Endometrial microvascular endothelial cells (primary cell): ENCODE data around the gene C1QTNF2. TPM values are rescaled to one million over a fixed set of nuclear protein-coding genes. Genes with fewer than 3 reads are reported as not detected.
"Not testable (repeated sequence)": the region's sequence is repeated elsewhere in the genome, so short reads cannot be mapped to it uniquely, and the experiment has no call there.

Experiments used
- in situ Hi-C: cut with HindIII; loops from 2 replicates; pipeline ENCODE4 v1.10.0; 2017; ENCODE audit warnings: low sequenced_read_pairs, low pct_unique_long_range_greater_than_20kb; ENCODE audit errors: inconsistent ontology term
- total RNA-seq: library from RNA; depleted of rRNA; stranded (reverse); fragments of >200 nt; gene quantifications from one replicate; pipeline ENCODE4 v1.2.3, GENCODE V29; 2015; ENCODE audit errors: inconsistent ontology term

Gene C1QTNF2
- total RNA-seq, 1 donor from 2014 or later: not detected

DNA sequence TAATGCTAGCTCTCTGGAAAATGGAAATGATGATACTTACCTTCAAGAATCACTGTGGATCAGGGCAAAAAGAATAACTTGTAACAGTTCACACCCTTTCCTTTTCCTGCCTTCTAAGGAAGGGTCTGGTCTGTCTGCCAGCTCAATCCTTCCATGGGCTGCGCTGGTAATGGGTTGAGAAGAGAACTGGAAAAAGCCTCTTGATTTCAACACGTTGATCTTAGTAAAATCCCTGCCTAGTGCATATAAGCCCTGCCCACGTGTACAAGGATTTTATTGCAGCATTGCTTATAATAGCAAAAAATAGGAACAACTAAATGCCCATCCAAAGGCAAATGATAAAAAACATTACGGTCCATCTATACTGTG is 20.5 kb downstream of the C1QTNF2 start:
- in situ Hi-C loops: no loop called here

DNA sequence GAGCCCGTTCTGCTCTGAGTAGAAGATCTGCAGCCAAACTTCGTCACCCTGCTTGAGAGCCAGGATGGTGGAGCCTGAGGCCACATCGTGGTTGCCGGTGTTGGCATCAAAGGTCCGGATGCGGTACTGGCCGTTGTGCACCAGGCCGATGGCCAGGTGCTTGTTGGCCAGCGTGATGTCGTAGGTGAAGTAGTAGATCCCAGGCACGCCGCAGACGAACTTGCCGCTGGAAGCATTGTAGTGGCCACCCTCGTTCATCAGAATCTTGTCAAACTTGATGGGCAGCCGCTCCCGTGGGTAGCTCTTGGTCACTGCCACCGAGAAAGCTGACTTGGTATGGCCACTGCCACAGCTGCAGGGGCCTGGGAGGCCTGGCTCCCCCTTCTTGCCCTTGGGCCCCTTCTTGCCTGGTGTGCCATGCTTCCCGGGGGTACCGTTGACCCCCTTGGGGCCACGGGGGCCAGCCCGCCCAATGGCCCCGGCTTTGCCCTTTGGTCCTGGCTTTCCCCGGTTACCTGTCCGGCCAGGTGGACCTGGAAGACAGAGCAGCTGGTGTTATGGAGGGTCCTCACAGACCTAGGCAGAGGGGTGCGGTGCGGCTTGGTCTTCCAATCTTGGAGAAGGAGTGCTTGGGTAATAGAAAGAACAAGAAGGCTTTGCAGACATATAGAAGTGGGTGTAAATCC is 21.0 kb downstream of the C1QTNF2 start:
- in situ Hi-C loops: no loop called here

DNA sequence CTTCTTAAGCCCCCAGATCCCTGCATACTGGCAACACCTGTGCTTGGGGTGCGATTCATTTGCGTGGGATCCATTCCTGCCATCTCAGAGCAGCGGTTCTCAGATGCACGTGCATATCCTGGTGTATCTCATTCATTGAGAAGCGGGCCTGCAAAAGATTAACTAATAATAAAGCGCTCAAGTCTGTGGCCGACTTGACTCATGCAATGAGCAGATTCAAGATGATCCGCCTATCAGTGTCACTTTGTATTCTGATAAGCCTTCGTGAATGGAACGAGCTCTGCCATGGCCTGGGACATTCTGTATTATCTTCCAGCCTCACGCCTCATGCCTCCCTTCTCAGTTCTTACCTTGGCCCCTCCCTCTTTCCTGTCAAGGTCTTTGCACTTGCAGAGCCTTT is 22.3 kb downstream of the C1QTNF2 start:
- in situ Hi-C loops: no loop called here

DNA sequence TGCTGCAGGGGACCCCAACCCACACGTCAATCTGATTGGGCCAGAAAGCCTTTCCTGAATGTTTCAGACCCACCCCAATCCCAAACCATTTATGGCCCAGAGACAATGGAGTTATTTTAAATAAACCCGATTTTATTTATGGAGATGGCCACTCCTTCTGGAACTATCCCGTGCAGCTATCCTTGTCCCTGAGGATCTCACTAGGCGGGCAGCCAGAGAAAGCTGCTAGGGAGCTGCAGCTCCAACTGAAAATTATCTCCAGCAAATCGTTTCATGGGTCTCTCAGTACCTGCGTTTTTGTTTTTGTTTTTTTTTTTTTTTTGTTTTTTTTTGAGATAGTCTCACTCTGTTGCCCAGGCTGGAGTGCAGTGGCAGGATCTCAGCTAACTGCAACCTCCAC is 23.0 kb downstream of the C1QTNF2 start:
- in situ Hi-C loops: no loop called here

DNA sequence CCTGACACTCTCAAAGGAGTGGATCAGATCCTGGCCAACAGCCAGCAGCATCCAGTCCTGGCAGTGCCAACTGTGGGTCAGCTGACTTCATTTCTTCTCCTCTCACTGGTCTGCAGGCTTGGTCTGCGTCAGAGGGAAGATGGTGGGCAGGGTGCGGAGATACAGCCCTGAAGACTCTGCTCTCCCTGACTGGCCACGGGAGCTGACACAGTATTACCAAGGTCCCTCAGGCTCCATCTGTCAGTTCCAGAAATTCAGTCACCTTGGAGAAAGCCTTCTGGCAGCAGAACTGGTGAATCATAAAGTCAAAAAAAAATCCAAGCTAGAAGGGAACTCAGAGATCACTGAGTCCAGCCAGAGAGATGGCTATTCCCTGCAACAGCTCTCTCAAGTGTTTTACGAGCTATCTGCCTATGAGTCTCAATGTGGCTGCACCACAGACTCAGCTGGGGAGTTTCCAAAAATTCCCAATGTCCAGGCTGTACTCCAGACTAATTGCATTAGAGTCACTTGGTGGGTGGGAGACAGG is 27.9 kb downstream of the C1QTNF2 start:
- in situ Hi-C loops: no loop called here

DNA sequence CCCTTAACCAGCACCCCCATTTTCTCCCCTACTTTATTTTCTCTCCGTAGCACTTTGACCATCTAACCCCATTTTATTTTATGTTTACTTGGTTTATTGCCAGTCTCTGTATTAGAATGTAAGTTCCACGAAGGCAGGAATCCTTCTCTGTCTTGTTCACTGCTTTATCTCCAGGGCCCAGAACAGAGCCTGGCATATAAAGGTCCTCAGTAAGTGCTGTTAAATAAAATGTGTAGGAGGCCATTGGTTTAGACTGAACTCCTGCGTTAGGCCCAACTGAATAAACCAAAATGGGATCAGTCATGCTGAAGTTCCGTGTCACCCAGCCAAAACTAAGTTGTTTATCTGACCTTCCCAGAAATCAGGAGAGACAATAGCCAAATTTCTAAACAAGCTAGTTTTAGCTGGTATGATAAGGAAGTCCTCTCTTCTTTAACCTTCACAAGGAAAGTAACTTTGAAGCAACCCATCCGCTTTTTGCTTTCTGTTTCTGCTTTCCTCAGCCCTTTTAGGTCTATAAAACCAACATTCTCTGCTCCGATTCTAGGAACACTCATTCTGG is 29.0 kb downstream of the C1QTNF2 start:
- in situ Hi-C loops: no loop called here

DNA sequence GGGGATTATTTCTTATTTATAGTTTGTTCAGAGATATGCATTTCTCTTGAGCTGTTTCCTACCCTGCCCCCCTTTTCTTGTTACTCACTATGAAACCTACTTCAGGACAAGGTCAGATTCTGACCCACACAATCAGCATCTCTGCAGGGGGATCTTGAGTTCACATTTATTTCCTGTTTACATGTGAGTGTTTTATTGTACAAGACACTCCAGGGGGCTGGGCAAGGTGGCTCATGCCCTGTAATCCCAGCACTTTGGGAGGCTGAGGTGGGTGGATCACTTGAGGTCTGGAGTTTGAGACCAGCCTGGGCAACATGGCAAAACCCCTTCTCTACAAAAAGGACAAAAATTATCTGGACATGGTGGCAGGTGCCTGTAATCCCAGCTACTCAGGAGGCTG is 29.9 kb downstream of the C1QTNF2 start:
- in situ Hi-C loops: not testable (repeated sequence)

DNA sequence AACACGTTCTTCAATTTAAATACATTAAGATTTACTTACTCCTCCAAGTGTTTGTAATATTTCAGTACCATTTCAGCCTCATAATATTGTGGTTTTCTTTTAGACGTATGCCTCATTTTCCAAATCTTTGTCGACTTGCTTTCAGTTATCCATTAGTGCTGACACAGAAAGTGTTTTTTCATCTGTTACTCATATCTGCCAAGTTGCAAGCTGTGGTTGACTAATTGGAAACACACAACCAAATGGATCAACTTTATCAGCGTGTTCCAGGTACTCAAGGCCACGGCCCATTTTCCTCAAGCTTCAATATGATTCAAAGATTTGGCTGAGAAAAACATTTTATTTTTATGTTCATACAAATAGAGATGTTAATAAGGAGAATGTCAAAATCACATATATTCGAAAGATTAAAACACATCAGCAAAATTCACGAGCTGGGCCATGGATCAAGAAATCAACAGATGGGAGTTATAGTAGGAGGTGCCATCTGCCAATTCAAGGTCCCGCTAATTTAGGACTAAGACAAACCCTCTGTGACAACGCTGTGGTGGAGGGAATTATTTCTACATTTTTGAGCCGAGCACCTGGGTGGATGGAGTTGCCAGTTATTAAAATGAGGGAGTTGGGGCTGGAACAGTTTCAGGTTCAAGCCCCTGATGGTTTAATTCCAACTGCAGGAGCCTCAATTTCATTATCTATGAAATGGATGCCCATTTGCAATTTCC is 30.9 kb downstream of the C1QTNF2 start:
- in situ Hi-C loops: no loop called here

DNA sequence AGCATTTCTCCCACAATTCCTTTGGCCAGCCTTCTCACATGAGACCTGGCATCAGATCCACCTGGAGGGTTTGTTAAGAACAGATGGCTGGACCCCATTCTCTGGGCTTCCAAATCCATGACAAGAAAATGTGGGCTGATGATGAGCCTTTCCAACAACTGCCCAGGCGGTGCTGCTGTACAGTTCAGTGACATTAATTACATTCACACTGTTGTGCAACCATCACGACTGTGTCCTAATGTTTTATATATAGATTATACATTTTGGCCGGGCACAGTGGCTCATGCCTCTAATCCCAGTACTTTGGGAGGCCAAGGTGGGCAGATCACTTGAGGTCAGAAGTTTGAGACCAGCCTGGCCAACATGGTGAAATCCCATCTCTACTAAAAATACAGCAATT is 35.7 kb downstream of the C1QTNF2 start:
- in situ Hi-C loops: not testable (repeated sequence)

DNA sequence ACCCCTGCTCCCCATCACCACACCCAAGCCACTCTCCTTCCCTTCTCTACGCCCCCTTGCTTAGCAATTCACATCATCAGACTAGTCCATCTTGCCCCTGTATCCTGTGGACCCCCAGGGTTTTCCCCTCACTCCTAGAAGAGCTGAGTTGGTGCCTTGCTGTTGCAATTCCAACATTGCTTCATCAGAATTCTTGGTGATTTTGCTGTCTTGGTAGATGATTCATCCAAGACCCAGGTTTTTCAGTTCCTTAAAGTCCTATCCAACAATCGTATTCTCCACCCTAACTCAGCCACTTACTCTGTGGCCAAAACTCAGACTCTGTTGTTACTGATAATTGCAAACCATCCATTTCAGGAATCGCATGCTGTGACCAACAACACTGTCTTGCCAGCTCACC is 36.7 kb downstream of the C1QTNF2 start:
- in situ Hi-C loops: no loop called here

DNA sequence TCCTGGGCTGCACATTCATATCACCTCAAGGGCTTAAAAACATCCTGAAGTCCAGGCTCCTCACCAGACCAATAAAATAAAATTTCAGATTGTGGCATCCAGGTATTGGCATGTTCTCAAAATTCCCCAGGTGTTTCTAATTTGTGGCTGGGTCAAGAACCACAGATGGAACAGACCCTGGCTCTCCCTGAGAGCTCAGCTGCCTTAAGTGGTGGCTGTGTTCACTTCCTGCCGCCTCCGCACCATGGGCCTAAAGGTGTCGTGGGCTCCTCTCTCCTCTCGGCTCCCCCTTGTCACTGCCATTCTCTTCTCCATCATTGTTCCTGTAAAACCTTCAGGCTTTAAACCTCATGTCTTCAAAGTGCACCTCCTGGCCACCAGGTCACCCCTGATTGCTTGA is 40.2 kb downstream of the C1QTNF2 start:
- in situ Hi-C loops: no loop called here

DNA sequence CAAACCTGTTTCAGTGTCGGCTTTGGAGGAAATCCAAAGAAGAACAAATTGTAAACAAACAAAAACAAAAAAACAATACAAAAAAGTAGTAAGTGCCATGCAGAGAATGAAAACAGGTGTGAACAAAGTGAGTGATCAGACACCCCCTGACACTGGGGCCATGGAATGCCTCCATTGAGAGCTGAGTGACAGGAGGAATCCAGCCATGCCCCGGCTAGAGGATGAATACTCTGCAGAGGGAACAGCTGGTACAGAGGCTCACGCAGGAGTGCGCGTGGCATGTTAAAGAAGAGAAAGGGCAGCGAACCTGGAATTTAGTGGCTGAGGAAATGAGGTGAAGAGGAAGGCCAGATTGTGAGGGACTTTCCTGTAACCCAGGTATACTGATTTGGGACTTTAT is 42.6 kb downstream of the C1QTNF2 start:
- in situ Hi-C loops: no loop called here

DNA sequence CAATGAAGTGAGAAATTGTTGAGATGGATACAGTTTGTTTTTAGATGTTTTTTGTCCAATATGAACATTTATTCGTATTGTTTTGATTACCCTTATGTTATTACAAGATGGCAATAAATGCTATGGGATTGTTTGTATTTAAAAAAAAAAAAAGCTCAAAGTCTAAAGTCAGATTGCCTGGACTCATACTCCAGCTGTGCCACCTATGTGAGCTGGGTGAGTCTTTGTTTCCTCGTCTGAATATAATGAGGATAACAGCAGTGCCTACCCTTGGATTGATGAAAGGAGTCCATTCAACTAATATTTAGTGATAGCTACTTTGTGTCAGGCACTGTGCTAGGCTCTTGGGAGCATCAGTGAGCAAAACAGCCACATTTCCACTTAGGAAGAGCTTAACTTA is 43.4 kb downstream of the C1QTNF2 start:
- in situ Hi-C loops: no loop called here

DNA sequence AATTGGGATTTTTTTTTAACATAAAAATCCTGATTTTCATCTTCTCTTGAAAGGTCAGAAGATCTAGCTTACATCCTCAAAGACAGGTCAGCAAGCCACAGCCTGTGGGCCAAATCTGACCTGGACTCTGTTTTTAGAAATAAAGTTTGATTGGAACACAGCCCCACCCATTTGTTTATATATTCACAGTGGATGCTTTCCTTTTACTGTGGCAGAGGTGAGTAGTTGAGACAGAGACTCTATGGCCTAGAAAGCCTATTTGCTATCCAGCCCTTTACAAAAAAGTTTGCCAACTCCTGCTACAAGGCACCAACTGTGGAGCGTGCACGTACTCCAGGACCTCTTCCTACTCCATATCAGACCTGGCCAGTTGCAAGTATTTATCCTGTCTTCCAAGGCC is 44.7 kb downstream of the C1QTNF2 start:
- in situ Hi-C loops: no loop called here

DNA sequence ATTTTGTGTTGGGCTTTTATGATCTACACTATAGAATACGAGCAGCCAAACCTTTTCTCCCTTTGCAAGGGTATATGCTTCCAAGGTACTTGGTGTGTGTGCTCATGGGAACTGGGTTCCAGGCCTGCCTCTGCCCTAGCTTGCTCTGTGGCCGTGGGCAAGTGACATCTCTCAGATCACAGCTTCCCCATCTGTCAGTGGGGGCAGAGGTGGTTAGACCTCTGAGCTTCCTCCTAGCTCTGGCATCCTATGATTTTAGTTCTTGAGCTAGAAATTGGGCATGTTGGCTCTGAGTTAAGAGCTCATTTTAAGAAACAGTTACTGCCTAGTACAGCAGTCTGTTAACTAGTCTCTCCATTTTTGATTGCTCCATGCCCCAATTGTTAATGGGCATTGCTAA is 45.5 kb downstream of the C1QTNF2 start:
- in situ Hi-C loops: no loop called here

DNA sequence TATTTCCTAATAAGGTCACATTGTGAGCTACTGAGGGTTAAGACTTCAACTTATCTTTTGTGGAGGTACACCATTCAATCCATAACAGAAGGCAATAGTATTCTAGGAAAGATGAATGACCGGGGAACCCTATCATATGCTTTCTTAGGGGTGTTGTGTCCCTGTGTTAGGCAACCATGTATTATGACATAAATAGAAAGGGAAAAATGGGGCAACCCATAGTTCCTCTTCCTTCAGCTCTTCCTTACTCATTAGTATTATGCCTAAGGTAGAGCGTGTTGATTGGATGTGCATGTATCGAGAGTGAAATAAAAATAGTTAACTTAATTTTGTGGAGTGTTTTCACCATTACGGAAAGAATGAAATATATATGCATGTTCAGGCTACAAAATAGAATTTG is 52.0 kb downstream of the C1QTNF2 start:
- in situ Hi-C loops: no loop called here

DNA sequence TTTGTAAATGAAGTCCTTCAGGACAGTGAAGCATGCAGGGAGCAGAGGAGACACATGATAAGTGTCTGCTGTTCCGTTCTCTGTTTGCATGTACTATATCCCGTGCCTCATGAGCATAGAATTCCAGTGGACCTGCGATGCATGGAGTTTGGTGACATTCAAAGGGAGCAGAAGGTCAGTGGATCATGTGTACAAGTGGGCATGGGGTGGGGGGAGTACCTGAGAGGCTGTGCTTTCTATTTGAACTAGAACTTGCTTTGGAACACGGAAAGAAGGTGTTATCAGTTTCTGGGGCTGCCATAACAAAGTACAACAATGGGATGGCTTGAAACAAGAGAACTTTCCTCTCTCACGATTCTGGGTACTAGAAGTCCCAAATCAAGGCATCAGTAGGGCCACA is 53.0 kb downstream of the C1QTNF2 start:
- in situ Hi-C loops: no loop called here

DNA sequence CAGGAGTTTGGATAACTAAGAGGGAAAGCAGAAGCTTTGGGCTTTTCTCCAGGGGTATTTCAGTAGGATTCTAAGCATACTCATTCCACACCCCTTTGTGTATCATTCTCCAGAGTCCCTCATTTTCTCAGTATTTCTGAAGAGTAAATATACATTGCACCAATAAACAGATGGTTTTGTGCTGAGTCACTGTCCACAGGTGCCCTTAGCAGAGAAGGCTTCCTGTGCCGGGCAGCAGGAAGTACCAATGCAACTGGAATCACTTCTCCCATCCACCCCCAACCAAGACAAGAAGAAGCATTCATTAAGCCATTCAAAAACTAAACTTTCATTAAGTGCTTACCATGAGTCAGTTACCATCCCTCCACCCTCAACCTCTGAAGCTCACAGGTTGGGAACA is 54.5 kb downstream of the C1QTNF2 start:
- in situ Hi-C loops: no loop called here

DNA sequence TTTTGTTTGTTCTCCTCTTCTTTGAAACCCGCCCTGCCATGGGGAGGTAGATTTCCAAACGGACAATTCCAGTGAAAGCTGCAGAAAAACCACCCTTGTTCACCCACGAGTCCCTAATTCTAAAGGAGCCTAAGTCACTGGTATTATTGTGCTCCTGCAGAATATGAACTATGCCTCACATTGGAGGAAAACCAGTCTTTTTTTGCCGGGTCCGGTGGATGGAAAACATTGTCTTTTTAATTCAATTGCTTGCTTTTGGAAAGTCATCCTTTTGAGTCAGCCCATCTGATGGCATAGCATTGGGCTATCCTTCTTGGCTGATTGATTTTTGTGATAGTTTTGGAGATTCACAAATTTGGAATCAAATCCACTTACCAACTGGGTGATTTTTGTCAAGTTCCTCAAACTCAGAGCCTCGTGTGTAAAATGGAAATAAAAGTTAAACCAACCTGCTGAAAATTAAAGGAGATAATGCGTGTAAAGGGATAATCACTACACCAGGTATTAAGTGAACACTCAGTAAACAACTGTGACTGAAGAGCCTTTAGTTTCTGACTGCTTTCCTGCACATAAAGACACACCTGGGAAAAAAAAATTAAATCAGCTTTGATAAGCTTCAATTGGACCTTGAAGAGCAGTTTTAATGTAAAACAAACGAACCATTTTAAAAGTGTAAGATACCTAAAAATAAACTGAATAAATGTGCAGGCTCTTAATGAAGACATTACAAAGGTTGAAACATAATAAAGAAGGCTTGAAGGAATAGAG is 57.3 kb downstream of the C1QTNF2 start:
- in situ Hi-C loops: no loop called here
